ENCODE data around the gene GSTO2. TPM values are rescaled to one million over a fixed set of nuclear protein-coding genes. Genes with fewer than 3 reads are reported as not detected.

GSTO2 gene
- total RNA-seq, 4 donors from 2014 or later: 0.71 to 2.3 (median 1.4) TPM; not detected in 1

DNA sequence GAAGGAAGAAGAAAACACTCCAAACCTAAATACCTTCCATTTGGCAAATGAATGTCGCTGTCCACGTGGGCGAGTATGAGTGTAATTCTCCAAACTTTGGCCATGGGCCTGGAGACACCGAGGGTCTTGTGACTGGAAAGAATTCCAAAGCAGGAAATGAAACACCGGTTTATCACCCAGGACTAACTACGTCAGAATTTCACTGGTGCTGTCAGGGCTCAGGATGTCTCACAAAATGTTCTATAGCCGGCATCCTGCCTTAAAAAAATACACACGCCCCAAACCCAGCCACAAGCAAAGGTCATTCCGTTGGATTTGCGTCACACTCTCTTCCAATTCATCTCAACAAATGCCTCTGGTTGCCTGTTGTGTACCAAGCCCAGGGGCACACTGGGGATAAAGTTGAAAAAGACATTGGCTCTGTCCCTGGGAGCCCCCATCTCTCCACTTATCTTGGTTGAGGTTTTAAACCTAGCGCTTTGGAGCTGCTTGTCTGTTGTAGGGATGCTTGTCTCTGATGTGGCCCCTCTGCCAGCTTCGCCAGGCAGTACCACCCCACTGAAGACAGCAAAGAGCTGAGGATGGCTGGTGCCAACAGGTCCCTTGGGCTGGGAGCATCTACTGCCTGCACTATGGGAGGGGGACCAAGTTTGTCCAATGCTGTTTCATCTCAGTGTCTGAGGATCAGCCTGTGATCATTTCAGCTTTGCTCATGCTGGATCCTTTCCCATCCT lies 31.2 kb downstream of the GSTO2 start:
- Histone ChIP-seq H3K27me3 (no peaks in the 10 kb centered on the region), H3K36me3 (no peaks in the 10 kb centered on the region), H3K4me3 (peak overlapping the region in 1 of 4 donors; percentile 3), H3K4me1 (peaks cover 40 to 46% of the 10 kb centered on the region in 2 donors), H3K9me3 (no peaks in the 10 kb centered on the region), H3K27ac (peak overlapping the region; percentile 66 to 77 (median 74))
- in situ Hi-C loops (cut with MboI; ENCODE audit: low sequenced_read_pairs in 4 of 4) (loop anchor here in 2 of 4 donors (5.0 kb wide), 1 partner anchor 47 kb away; no protein-coding TSS in a partner anchor), intact Hi-C loops (cut with DNase I; ENCODE audit: low total_unique reads) (loop anchor here (1.0 kb wide), 1 partner anchor 9 kb away; no protein-coding TSS in a partner anchor)
- ATAC-seq (peak; percentile 25 to 55), DNase-seq (no peak)
- peak; percentile 2 to 14 for TF ChIP-seq POLR2A (IDR thresholded peaks at IDR 0.05)
- no peak for TF ChIP-seq CTCF (IDR thresholded peaks at IDR 0.05 in 4 of 5, conservative IDR thresholded peaks at IDR 0.05 in 1 of 5)

- H3K36me3 ChIP-seq: no peaks in the 10 kb centered on the region
- H3K27me3 ChIP-seq: no peaks in the 10 kb centered on the region
- TF ChIP-seq CTCF (IDR thresholded peaks at IDR 0.05 in 4 of 5, conservative IDR thresholded peaks at IDR 0.05 in 1 of 5): peak in 2 of 5 experiments; percentile 7 to 26
- peak; percentile 0 to 23 for TF ChIP-seq POLR2A (IDR thresholded peaks at IDR 0.05)
- intact Hi-C loops (cut with DNase I; ENCODE audit: low total_unique reads): loop anchor here (1.0 kb wide), 1 partner anchor 10 kb away; no protein-coding TSS in a partner anchor
- H3K4me1 ChIP-seq: peaks cover 46 to 52% of the 10 kb centered on the region in 2 donors
- H3K4me3 ChIP-seq: peak overlapping the region in 1 of 4 donors; percentile 3
- in situ Hi-C loops (cut with MboI; ENCODE audit: low sequenced_read_pairs in 4 of 4): loop anchor here in 2 of 4 donors (5.0 kb wide), 1 partner anchor 46 kb away; no protein-coding TSS in a partner anchor
- no peaks in the 10 kb centered on the region for H3K9me3 ChIP-seq
- ATAC-seq: peak; percentile 66 to 83
- DNase-seq: peak; percentile 76 to 77
- H3K27ac ChIP-seq: peak overlapping the region; percentile 66 to 77 (median 74)
These were observed 31.8 kb downstream of the GSTO2 start for GRCh38 chr10:104300736-104301292.

DNA sequence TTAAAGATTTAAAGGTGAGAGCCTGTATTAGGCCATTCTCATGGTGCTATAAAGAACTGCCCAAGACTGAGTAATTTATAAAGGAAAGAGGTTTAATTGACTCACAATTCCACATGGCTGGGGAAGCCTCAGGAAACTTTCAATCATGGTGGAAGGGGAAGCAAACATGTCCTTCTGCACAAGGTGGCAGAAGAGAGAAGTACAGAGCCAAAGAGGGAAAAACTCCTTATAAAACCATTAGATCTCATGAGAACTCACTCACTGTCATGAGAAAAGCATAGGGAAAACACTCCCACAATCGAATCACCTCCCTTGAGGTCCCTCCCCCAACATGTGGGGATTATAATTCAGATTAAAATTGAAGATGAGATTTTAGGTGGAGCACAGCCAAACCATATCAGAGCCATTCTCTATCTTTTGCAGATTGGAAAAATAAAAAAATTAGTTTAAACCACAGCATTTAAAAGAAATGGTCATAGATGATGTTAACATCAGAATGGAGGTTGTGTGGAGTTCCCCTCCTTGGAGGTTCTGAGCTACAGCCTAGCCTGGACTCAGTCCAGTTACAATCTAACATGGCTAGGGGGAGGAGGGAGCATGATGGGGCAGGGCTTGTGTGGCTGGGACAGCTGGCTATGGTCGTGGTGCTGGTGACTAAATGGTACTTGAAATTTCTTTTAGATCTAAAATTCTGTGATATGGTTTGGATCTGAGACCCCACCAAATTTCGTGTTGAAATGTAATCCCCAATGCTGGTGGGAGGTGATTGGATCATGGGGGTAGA lies 33.1 kb downstream of the GSTO2 start:
- H3K4me1 ChIP-seq: peaks cover 56 to 57% of the 10 kb centered on the region in 2 donors
- intact Hi-C loops (cut with DNase I; ENCODE audit: low total_unique reads) (no loop called here), in situ Hi-C loops (cut with MboI; ENCODE audit: low sequenced_read_pairs in 4 of 4) (loop anchor here in 2 of 4 donors (5.0 kb wide), 1 partner anchor 45 kb away; no protein-coding TSS in a partner anchor)
- H3K9me3 ChIP-seq: no peaks in the 10 kb centered on the region
- no peak overlapping the region for H3K4me3 ChIP-seq
- DNase-seq: no peak
- TF ChIP-seq POLR2A (IDR thresholded peaks at IDR 0.05) (no peak), CTCF (IDR thresholded peaks at IDR 0.05 in 4 of 5, conservative IDR thresholded peaks at IDR 0.05 in 1 of 5) (no peak)
- H3K27ac ChIP-seq: peak overlapping the region in 1 of 4 donors; percentile 77
- no peaks in the 10 kb centered on the region for H3K36me3 ChIP-seq
- no peaks in the 10 kb centered on the region for H3K27me3 ChIP-seq
- ATAC-seq: no peak

GRCh38 chr10:104303594-104304355 lies 34.8 kb downstream of the GSTO2 start:
- H3K4me1 ChIP-seq: peaks cover 57 to 63% of the 10 kb centered on the region in 2 donors
- in situ Hi-C loops (cut with MboI; ENCODE audit: low sequenced_read_pairs in 4 of 4): loop anchor here in 2 of 4 donors (5.0 kb wide), 1 partner anchor 44 kb away; no protein-coding TSS in a partner anchor
- no peak overlapping the region for H3K4me3 ChIP-seq
- DNase-seq (no peak), ATAC-seq (no peak)
- no peaks in the 10 kb centered on the region for H3K9me3 ChIP-seq
- no peak for TF ChIP-seq CTCF (IDR thresholded peaks at IDR 0.05 in 4 of 5, conservative IDR thresholded peaks at IDR 0.05 in 1 of 5)
- TF ChIP-seq POLR2A (IDR thresholded peaks at IDR 0.05): no peak
- intact Hi-C loops (cut with DNase I; ENCODE audit: low total_unique reads): loop anchor here (2.0 kb wide), 1 partner anchor 35 kb away; the partner anchor contains the start of gene ITPRIP
- no peaks in the 10 kb centered on the region for H3K27me3 ChIP-seq
- no peaks in the 10 kb centered on the region for H3K36me3 ChIP-seq
- peak overlapping the region in 2 of 4 donors; percentile 75 for H3K27ac ChIP-seq

Measured in gastrocnemius medialis (tissue), 4 donors.